NCI-H1694 treated with DMSO at 0.1 percent for 48 hours (cell line): ENCODE results near the gene SLC5A1.
"Not testable (repeated sequence)": the region's sequence is repeated elsewhere in the genome, so short reads cannot be mapped to it uniquely, and the experiment has no call there.

ENCODE experiments used
- DNase-seq: peaks from one replicate; lab custom pipeline; 2025; lab: John Stamatoyannopoulos, UW

The SLC5A1 gene

DNA sequence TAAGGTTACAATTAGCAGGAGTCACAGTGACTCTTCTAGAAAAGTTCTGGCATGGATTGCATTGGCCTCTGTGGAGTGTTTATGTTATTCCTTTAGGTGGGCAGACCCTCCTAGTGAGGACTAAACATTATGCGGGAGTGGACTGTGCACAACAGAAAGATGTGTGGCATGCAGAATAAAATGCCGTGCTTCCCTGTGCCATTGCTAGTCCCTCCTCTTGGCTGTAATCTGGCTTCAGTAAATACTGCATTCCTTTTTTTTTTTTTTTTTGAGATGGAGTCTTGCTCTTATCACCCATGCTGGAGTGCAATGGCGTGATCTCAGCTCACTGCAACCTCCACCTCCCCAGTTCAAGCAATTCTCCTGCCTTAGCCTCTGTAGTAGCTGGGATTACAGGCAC, 45.0 kb downstream of the SLC5A1 start:
- DNase-seq, result no peak

DNA sequence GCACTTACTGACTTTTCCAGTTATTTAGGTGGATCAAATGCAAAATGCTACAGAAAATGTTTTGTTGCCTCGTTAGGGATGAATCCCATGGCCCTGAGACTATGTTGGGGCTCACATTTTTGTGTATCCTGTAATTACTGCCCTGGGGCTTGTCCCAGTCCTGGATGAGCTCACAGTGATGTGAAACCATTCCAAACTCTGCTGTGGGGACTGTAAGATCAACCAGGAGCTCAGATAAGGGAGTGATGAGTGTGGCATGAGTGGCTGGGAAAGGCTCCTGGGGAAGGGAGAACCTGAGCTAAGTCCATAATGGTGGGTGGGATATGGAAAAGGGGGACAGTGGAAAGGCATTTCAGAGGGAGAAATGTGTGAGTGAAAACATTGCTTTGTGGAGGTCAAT, 54.0 kb downstream of the SLC5A1 start:
- DNase-seq, result no peak

DNA sequence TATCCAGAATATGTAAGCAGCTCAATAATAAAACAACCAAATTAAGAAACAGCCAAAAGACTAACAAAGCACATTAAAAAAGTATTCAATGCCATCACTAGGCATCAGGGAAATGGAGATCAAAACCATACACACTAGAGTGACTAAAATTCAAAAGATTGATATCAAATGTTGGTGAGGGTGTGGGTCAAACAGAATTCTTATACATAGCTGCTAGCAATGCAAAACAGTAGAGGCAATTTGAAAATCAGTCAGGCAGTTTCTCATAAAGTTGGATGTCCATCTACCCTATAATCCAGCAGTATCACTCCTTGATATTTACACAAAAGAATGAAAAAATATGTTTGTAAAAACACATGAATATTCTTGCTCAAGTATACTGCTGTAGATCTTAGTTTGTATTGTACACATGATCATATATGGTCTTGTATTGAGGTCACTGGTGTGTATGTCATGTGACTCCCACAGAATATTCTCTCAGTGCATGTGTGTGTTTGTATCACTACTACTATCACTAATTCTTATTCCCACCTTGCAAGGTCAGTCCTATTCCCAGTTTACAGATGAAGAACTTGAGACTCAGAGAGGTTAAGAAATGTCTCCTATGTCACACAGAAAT, 54.9 kb downstream of the SLC5A1 start:
- DNase-seq, result no peak

DNA sequence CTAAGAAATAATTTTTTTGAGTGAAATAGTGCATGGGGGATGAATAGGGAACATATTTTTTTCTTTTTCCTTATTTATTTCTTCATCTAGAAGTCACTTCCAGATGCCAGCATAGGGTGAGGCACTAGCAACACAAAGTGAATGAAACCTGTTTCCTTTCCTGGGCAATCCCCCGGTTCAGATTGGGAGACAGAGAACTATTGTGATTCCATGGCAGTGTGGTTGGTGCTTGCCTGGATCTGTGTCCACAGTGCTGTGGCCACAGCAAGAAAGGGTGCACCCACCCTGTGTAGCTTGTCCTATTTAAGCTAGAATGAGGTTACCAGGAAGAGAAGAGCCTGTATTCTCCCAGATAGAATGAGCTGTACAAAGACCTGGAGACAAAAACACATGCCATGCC, 57.6 kb downstream of the SLC5A1 start:
- DNase-seq, result no peak

DNA sequence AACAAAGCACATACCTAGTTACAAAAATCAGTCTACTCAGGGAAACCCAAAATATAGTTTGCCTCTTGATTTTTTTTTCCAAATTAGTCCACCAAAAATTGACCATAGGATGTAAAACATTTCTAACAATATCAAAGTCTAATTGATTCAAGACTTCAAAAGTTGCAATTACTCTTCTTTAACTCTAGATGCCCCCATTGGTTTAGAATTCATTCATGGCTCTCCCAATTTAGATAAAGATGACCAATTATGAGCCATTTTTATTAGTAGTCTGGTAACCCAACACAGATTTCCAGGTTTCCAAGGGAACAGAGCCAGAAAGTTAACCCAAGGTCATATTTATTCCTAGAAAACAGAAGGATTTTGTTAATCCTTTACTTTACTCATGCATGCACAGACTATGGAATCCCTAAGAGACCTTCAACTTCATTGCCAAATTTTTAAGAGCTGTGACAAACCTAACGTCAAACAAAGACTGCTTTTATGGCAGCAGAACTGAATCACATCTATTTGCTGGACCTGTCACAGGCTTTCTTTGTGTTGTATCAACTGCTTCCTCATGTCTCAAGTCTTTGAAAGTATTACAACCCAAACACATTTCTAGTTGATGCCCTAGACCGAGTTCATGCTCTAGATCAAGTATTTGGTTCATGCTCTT, 60.7 kb downstream of the SLC5A1 start:
- peak; percentile 38 for DNase-seq

DNA sequence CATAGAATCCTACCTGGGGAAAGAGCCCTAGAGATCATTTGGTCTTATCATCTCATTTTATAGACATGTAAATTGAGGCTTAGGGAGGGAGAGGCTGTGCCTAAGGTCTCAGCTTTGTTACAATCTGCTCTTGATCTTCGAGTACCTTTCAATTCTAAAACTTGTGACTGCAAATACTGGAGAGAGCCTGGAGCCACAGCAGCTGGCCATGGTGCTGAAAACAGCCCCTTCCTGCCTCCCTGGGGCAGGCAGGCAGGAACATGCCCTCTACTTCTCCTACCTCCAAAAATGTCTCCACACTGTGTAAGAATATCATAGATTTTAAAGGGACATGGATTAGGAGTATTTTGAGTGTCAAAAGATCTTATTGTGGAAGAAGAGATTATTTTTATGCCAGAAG, 63.9 kb downstream of the SLC5A1 start:
- no peak for DNase-seq

DNA sequence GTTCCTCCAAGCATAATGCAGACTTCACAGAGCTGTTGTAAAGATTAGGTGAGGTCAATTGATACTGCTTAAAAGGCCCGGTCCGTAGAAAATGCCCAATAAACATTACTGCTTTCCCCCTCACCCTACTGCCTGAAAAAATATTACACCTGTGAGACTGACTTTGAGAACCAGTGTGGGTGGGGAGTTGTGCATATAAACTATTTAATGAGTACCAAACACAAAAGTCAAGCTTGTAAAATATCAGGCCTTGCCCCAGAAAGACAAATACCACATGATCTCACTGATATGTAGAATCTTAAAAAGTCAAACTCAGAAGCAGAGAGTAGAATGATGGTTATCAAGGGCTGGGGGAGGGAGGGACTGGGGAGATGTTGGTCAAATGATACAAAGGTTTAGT, 69.3 kb downstream of the SLC5A1 start:
- DNase-seq, result no peak

DNA sequence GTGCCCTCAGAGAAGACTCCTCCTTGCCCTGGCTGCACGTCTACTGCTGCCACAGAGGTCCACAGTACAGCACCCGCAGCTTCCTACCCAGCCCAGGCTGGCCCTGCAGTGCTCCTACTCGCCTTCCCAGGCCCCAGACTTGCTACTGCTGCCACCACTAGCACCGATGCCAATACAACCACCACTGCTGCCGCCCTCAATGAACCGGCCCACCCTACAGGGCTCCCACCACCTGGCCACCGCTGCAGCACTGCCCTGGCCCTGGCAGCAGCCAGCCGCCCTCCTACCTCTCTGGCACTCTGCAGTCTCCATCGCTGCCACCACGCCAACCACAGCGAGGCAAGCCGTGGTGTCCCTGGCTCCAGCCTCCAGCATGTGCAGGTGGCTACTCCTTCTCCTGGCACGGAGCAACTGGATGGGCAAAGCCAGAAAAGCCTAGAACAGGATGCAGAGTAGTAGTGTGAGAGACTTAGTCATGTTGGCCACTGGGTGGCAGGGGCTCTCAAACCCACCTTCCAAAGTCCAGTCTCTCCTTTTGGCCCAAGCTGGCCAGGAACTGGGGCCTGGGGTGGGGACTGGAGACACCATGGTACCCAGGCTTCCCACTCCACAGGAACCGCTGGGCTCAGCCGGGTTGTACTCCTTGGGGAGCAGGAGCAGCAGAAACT, 76.6 kb downstream of the SLC5A1 start:
- no peak for DNase-seq

DNA sequence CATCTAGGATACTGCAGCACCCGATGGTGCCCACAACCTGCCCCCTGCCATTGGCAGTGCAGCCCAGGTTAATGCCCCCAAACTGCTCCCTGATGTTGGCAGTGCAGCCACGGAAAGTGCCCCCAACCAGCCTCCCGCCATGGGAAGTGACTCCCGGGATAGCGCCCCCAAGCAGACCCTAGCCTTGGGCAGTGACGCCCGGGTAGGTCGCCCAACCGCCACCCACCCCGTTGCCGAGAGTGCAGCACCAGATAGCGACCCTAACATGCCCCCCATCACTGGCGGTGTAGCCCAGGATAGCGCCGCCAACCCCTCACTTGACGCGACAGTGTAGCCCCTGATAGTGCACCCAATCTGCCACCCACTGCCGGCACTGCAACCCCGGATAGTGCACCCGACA, 77.5 kb downstream of the SLC5A1 start:
- DNase-seq, result no peak

DNA sequence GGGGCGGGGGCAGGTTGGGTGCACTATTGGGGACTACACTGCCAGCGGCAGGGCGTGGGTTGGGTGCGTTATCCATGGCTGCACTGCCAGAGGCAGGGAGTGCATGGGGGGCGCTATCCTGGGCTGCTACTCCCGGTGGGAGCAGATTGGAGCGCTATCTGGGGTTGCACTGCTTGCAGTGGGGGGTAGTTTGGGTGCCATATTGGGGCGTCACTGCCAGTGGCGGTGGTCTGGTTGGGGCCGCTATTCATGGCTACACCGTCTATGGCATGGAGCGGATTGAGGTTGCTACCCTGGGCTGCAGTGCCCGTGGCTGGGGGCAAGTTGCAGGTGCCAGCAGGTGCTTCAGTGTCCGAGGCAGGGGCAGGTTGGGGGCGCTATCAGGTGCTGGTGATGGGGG, 79.8 kb downstream of the SLC5A1 start:
- no peak for DNase-seq

DNA sequence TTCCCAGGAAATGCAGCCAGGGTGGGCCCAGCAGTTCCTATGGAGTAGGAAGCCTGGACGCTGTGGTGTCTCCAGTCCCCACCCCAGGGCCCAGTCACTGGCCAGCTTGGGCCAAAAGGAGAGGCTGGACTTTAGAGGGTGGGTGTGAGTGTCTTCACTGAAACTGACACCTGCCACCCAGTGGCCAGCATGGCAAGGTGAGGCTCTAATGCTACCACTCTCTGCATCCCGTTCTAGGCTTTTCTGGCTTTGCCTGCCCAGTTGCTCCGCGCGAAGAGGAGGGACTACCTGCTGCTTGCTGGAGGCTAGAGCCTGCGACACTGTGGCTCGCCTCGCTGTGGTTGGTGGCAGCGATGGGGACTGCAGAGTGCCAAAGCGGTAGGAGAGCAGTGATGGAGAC, 80.6 kb downstream of the SLC5A1 start:
- DNase-seq, result no peak

DNA sequence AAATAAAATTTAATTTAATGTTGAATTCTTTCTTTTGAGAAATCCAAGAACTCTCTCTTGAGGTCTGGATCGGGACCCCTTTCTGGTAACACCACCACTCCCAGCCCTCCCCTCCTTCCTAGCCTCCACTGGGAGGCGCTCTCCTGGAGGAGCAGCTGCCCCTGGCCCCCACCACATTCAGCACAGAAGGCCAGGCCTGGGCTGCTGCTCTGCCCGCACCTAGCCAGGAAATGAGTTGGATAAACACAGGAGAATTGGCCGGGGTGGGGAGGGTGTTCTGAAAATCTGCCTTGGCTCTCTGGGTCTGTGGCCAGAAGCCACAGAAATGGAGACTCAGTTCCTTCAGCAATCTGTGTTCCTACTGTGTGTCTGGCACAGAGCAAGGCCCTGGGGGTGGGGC, 84.8 kb downstream of the SLC5A1 start:
- DNase-seq, result no peak

DNA sequence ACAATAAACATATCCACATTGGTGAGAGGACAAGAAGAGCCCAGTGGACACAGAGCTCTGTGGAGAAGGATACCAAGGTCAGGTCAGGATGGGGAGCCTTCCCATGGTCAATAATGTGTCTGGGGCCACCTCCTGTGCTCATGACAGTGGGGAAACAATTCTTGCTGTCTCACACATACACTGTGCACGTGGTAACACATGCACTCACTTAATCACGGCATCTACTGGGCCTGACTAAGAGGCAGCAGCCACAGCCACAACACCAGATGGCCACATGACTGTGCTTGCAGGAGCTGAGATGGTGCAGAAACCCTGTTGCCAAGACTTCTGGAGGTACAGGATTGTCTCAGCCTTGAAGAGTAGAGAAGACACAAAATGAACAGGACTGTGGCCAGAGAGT, 87.4 kb downstream of the SLC5A1 start:
- no peak for DNase-seq

DNA sequence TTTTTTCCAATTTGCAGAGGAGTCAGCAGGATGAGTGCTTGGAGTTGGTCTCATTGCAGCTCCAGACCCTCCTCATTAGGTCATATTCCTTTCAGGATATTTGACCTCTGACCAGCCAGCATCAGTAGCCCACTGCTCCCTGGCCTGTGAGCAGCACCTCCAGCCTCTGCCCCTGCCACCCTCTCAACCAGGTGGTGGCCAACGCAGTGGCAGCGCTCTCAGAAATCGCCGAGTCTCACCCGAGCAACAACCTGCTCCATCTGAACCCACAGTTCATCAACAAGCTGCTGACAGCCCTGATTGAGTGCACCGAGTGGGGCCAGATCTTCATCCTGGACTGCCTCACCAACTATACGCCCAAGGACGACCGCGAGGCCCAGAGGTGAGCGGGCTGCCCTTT, 89.1 kb downstream of the SLC5A1 start:
- DNase-seq, result no peak

DNA sequence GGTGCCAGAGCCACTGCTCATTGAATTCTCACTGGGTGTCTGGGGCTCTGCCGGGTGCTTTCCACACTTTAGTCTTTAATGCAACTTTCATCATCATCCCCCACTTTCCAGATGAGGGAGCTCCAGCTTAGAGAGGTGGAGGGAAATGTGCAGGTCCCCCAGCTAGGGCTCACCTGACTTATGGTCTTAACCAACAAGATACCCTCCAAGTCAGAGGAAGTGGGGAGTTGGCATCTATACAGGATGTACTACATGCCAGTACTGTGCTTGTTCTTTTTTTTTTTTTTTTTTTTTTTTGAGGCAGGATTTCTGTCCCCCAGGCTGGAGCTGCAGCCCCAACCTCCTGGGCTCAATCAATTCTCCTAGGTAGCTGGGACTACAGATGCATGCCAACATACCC, 89.7 kb downstream of the SLC5A1 start:
- no peak for DNase-seq

DNA sequence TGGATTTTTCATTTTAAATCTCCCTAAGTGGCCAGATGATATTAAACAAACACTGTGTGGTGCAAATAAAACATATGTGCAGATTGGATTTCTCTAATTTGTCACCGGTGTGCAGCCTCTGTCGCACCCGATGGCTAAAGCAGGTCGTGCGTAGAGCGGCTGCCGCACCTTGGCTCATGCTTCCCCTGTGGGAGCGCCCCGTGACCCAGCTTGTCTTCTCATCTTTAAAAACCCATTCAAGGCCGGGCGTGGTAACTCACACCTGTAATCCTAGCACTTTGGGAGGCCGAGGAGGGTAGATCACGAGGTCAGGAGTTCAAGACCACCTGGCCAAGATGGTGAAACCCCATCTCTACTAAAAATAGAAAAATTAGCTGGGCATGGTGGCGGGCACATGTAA, 91.7 kb downstream of the SLC5A1 start:
- not testable (repeated sequence) for DNase-seq

DNA sequence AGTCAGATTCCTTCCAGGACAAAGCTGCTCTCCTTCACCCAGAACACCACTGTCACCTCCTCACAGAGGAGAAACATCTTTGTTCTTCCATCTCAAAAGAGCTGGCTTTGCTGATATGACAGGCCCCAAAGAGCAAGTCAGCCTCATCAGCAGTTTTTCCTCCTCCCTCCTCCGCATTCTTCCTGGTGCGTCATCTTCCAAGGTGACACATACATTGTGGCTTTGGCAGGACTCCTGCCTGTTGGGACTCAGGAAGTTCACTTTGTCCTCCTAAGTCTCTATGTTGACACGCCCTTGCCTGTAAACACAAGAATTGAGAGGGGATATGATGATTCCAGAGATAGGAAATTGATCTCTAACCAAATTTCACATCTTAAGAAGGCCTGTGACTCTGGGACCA, 92.9 kb downstream of the SLC5A1 start:
- DNase-seq, result not testable (repeated sequence)

DNA sequence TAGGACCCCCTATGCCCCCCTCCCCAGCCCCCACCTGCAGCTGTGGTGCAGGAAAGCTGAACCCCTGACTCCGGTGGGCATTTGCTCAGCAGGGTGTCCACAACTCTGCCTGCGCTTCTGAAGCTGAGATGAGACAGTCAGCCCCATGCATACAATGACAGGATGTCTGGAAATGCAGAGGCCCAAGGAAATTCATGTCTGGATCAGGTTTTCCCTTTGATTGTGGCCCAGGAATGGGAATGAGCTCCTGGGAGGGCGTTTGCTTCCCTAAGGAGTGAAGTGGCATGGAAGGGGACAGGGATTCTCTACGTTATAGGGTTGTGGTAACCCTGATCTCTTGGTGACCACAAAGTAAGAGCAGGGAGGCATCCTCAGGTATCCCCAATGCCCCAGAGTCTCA, 93.8 kb downstream of the SLC5A1 start:
- DNase-seq, result not testable (repeated sequence)

DNA sequence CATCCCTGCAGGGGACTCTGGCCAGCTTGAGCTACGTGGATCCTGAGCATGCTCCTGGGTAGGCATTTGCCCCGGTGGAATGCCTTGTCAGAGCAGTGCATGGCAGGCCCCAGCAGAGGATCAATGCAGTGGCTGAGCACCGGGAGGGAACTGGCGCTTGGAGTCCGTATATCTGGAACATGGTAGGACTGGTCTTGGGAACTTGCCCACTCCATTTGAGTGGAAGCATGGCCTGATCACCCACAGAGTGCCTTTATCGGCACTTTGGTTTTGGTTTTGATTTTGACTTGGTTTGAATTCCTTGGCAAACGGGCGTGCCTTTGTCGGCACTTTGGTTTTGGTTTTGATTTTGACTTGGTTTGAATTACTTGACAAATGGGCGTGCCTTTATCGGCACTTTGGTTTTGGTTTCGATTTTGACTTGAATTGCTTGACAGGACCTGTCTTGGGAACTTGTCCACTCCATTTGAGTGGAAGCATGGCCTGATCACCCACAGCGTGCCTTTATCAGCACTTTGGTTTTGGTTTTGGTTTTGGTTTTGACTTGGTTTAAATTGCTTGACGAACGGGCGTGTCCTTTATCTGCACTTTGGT, 94.8 kb downstream of the SLC5A1 start:
- DNase-seq, result not testable (repeated sequence)

DNA sequence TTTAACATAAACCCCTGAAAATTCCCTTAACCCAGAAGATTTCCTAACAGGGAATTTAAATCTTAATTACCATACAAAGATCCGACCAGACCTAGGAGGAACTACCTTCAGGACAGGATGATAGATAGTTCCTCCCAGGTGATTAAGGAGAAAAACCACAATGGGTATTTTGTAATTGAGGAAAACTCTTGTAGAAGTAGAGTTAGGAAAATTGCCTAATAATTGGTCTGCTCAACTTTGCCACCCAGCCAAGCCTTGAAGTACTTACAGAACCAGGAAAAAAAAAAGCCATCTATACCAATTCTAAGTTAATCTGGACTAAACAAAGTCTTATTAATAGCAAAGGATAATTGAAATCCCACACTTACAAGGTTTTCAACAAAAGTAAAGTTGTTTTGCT, 95.5 kb downstream of the SLC5A1 start:
- not testable (repeated sequence) for DNase-seq

DNA sequence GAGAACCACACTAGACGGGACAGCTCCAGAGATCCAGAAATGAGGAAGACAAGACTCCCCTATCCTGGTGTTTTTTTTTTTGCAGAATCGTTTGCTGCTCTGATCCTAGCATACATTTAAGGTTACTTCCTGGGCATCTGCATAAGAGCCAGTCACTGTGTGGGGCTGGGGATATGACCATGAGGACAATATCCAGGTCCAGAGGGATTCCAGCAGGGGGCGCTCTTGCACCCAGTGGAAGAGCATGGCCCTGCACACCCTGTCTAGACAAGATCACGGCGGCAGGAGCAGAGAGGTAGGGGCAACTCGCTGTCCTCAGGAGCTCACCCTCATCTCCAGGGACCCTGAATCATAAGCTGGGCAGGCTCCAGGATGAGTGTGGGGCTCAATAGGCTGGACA, 97.6 kb downstream of the SLC5A1 start:
- DNase-seq, result not testable (repeated sequence)

DNA sequence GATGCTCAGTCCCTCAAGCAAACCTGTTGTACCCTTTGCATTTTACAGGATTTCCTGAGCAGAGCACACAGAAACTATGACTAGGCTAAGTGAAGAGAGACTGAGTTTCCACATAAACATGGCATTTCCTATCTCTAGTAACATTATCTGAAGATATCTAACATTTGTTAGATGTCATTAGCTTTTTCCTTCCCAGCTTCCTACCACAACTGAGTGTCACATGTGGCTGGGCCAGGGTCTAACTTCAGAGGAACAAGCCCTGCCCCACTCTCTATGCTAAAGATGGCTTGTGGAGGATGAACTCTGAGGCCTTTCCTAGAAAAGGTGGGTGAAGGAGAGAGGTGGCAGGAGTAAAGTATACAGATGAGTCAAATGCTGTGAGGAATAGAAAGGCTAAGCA, 99.5 kb downstream of the SLC5A1 start:
- no peak for DNase-seq
